ENCODE results near the gene RIN3.

DNA sequence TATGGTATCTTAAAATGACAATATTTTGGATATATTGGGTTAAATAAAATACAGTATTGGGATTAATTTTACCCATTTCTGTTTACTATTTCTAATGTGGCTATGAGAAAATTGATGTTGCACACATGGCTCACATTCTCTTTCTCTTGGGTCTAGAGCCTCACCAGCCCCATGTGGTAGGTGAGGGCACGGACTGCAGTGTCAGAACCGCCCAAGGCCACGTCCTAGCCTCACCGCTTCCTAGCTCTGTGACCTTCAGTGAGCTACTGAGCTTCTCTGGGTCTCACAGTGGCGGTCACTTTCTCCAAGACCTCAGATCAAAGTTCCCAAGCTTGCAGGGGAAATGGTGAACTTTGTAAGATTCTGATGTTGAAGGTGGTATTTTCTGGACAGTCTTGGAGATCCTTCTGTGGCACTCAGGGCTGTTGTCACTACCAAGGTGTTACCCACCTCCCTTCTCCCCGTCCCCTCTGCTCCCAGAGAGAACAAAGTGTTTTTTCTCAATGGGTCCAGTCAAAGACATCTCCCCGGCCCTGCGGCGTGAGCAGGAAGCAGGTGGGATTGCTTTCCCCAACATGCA lies 87.6 kb downstream of the RIN3 start:
- TF ChIP-seq, protein P1, sequence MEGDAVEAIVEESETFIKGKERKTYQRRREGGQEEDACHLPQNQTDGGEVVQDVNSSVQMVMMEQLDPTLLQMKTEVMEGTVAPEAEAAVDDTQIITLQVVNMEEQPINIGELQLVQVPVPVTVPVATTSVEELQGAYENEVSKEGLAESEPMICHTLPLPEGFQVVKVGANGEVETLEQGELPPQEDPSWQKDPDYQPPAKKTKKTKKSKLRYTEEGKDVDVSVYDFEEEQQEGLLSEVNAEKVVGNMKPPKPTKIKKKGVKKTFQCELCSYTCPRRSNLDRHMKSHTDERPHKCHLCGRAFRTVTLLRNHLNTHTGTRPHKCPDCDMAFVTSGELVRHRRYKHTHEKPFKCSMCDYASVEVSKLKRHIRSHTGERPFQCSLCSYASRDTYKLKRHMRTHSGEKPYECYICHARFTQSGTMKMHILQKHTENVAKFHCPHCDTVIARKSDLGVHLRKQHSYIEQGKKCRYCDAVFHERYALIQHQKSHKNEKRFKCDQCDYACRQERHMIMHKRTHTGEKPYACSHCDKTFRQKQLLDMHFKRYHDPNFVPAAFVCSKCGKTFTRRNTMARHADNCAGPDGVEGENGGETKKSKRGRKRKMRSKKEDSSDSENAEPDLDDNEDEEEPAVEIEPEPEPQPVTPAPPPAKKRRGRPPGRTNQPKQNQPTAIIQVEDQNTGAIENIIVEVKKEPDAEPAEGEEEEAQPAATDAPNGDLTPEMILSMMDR (IDR thresholded peaks at IDR 0.05), result no peak
- TF ChIP-seq EP300 (IDR thresholded peaks at IDR 0.05), result no peak

Measured in gastroesophageal sphincter (tissue), 3 donors.